BJ (cell line): Measurements from ENCODE around the gene BCL3. TPM values are rescaled to one million over a fixed set of nuclear protein-coding genes. Genes with fewer than 3 reads are reported as not detected.

ENCODE experiments used
- CTCF ChIA-PET: fragments of 350-600 bp; formaldehyde crosslinking; extraction: SDS; loops from one replicate; lab custom pipeline; 2021; ENCODE audit warnings: antibody characterized with exemption, inconsistent platforms; lab: Yijun Ruan, JAX
- POLR2A ChIA-PET: fragments of 300-600 bp; sonication (Branson Sonifier 250); formaldehyde crosslinking; extraction: SDS; loops from one replicate; lab custom pipeline; 2021; ENCODE audit warnings: antibody characterized with exemption; lab: Charles Lee
- DNase-seq: peaks from one replicate; pipeline ENCODE4 v3.0.0-alpha.2; 2011; ENCODE audit warnings: low read depth
- H3K27me3 ChIP-seq: 2 replicates; pipeline ENCODE4 v1.6.0; 2011; ENCODE audit warnings: low read length; ENCODE audit not compliant: control insufficient read depth, insufficient read depth
- H3K36me3 ChIP-seq: 2 replicates; pipeline ENCODE4 v1.5.1; 2011; ENCODE audit warnings: low read length; ENCODE audit not compliant: control insufficient read depth, insufficient read depth
- H3K4me3 ChIP-seq: 2 replicates; pipeline ENCODE4 v1.5.1; 2011; ENCODE audit warnings: low read depth, mild to moderate bottlenecking, control low read depth, low read length
- CTCF ChIP-seq: IDR thresholded peaks from 2 replicates; pipeline ENCODE4 v1.5.1; 2011; ENCODE audit warnings: low read depth, mild to moderate bottlenecking, control low read depth, inconsistent platforms, low read length, moderate library complexity; ENCODE audit not compliant: insufficient read depth
- polyA plus RNA-seq: library from polyadenylated mRNA; depleted of rRNA; stranded (reverse); fragments of >200 nt; gene quantifications from 2 replicates; pipeline ENCODE4 v1.2.3, GENCODE V29; 2011

Gene BCL3
- polyA plus RNA-seq, 1 experiment: 9.1 TPM

- TF ChIP-seq CTCF: 0 out of 2 replicates have a peak, but pooled peaks have one; percentile 10
- no peak for DNase-seq
- ChIA-PET CTCF (interaction anchor here (0.8 to 3.7 kb wide), 6 partner anchors 12 to 187 kb away, joined by 3 to 36 read pairs (median 6); no protein-coding TSS in a partner anchor), POLR2A (interaction anchor here (0.7 kb wide), 1 partner anchor 76 kb away, joined by 5 read pairs; no protein-coding TSS in a partner anchor)
- H3K36me3 ChIP-seq: peaks cover 43% of the 10 kb centered on the region
- peak overlapping the region; percentile 44 for H3K4me3 ChIP-seq
- no peaks in the 10 kb centered on the region for H3K27me3 ChIP-seq
Measured at GRCh38 chr19:44757735-44758505, 9.4 kb downstream of the BCL3 start.

GRCh38 chr19:44758596-44758995 lies 10.1 kb downstream of the BCL3 start:
- no peak for TF ChIP-seq CTCF
- Histone ChIP-seq H3K4me3 (no peak overlapping the region), H3K27me3 (no peaks in the 10 kb centered on the region), H3K36me3 (peaks cover 42% of the 10 kb centered on the region)
- ChIA-PET POLR2A (no interaction called here), CTCF (interaction anchor here (0.6 to 2.4 kb wide), 5 partner anchors 13 to 69 kb away, joined by 3 to 36 read pairs (median 4); no protein-coding TSS in a partner anchor)
- DNase-seq: no peak

GRCh38 chr19:44759083-44759804 lies 10.7 kb downstream of the BCL3 start:
- Histone ChIP-seq H3K36me3 (peaks cover 40% of the 10 kb centered on the region), H3K4me3 (no peak overlapping the region), H3K27me3 (no peaks in the 10 kb centered on the region)
- DNase-seq: no peak
- ChIA-PET POLR2A (no interaction called here), CTCF (interaction anchor here (0.6 to 1.0 kb wide), 3 partner anchors 14 to 31 kb away, joined by 3 to 4 read pairs (median 4); no protein-coding TSS in a partner anchor)
- TF ChIP-seq CTCF: no peak

- CTCF ChIA-PET: interaction anchor here (1.0 to 15.9 kb wide), 2 partner anchors 9 to 40 kb away, joined by 3 to 369 read pairs; no protein-coding TSS in a partner anchor
- no peak for DNase-seq
- H3K27me3 ChIP-seq: no peaks in the 10 kb centered on the region
- POLR2A ChIA-PET: interaction anchor here (0.7 kb wide), 1 partner anchor 11 kb away, joined by 7 read pairs; no protein-coding TSS in a partner anchor
- H3K4me3 ChIP-seq: no peak overlapping the region
- no peak for TF ChIP-seq CTCF
- peaks cover 23% of the 10 kb centered on the region for H3K36me3 ChIP-seq
Measured at GRCh38 chr19:44762038-44762437, 13.5 kb downstream of the BCL3 start.
